Activated T-cell treated with anti-CD3 and anti-CD28 coated beads for 4 hours (primary cell): ENCODE results near the gene PRELID3B.
"Not testable (repeated sequence)": the region's sequence is repeated elsewhere in the genome, so short reads cannot be mapped to it uniquely, and the experiment has no call there.

Experiments used
- DNase-seq: peaks from one replicate; pipeline ENCODE4 v3.0.0-alpha.2; 2020

PRELID3B gene

GRCh38 chr20:59025086-59025485 is 17.5 kb downstream of the PRELID3B start:
- DNase-seq = no peak

- no peak for DNase-seq
Measured at GRCh38 chr20:59024111-59024530, 18.5 kb downstream of the PRELID3B start.

GRCh38 chr20:59023616-59024015 is 19.0 kb downstream of the PRELID3B start:
- DNase-seq = no peak

GRCh38 chr20:59022754-59023153 is 19.8 kb downstream of the PRELID3B start:
- no peak for DNase-seq

GRCh38 chr20:59020938-59021551 is 21.5 kb downstream of the PRELID3B start:
- no peak for DNase-seq

GRCh38 chr20:59019217-59019616 is 23.4 kb downstream of the PRELID3B start, which contains the start of gene TUBB1:
TUBB1 (plus strand) TSS chr20:59019429; CDS start chr20:59019523, 94 bp downstream.
- DNase-seq = no peak

- DNase-seq = no peak
Measured at GRCh38 chr20:59018817-59019216, 23.8 kb downstream of the PRELID3B start.

GRCh38 chr20:59017493-59018231 is 24.9 kb downstream of the PRELID3B start:
- DNase-seq = no peak

- DNase-seq = peak; percentile 21
Measured at GRCh38 chr20:59016795-59017492, 25.6 kb downstream of the PRELID3B start.

- no peak for DNase-seq
Measured at GRCh38 chr20:59015812-59016711, 26.5 kb downstream of the PRELID3B start.

- DNase-seq = no peak
Measured at GRCh38 chr20:59015411-59015810, 27.2 kb downstream of the PRELID3B start.

- DNase-seq = no peak
Measured at GRCh38 chr20:59014680-59015389, 27.8 kb downstream of the PRELID3B start.

GRCh38 chr20:59013959-59014608 is 28.5 kb downstream of the PRELID3B start:
- no peak for DNase-seq

- no peak for DNase-seq
Measured at GRCh38 chr20:59013031-59013951, 29.3 kb downstream of the PRELID3B start.

- DNase-seq = not testable (repeated sequence)
Measured at GRCh38 chr20:59011874-59012157, 30.8 kb downstream of the PRELID3B start.

GRCh38 chr20:59010995-59011873 is 31.4 kb downstream of the PRELID3B start:
- no peak for DNase-seq

- DNase-seq = no peak
Measured at GRCh38 chr20:59010321-59010994, 32.1 kb downstream of the PRELID3B start.

GRCh38 chr20:59008715-59009336 is 33.8 kb downstream of the PRELID3B start:
- DNase-seq = no peak
